Left ventricle myocardium inferior (tissue), 1 donor: ENCODE measurements around the gene DEAF1. TPM values are rescaled to one million over a fixed set of nuclear protein-coding genes. Genes with fewer than 3 reads are reported as not detected.
"Not testable (repeated sequence)": the region's sequence is repeated elsewhere in the genome, so short reads cannot be mapped to it uniquely, and the experiment has no call there.

Source experiments
- DNase-seq: peaks from one replicate; pipeline ENCODE4 v3.0.0-alpha.2; 2020
- H3K27ac ChIP-seq: fragments of 200-600 bp; replicated peaks from 2 replicates; pipeline ENCODE4 v1.8.0; 2021
- H3K27me3 ChIP-seq: fragments of 200-600 bp; 2 replicates; pipeline ENCODE4 v1.8.0; 2021; ENCODE audit warnings: low read depth
- H3K36me3 ChIP-seq: fragments of 200-600 bp; 2 replicates; pipeline ENCODE4 v1.8.0; 2021
- H3K4me1 ChIP-seq: fragments of 200-600 bp; 2 replicates; pipeline ENCODE4 v1.8.0; 2021
- H3K4me3 ChIP-seq: fragments of 200-600 bp; 2 replicates; pipeline ENCODE4 v1.8.0; 2021; ENCODE audit warnings: mild to moderate bottlenecking, moderate library complexity
- H3K9me3 ChIP-seq: fragments of 200-600 bp; replicated peaks from 2 replicates; pipeline ENCODE4 v1.8.0; 2021
- intact Hi-C: fragments of 100-400 bp; cut with micrococcal nuclease; formaldehyde crosslinking; loops from one replicate; pipeline ENCODE4 v1.11.0; 2022
- total RNA-seq: library from RNA; stranded (reverse); fragmentation: NEBNext Ultra II Directional; extraction: Animal tissue kit (Norgen Biotek cat#: 25700); gene quantifications from one replicate; pipeline ENCODE4 v1.2.1, GENCODE V29; 2021
- TF ChIP-seq, protein P1 (sequence below): fragments of 200-600 bp; IDR thresholded peaks from 2 replicates; pipeline ENCODE4 v1.8.0; 2021; ENCODE audit warnings: antibody characterized with exemption, mild to moderate bottlenecking, borderline replicate concordance
- donor health status: DM: no; HTN: yes; CAD: no; lungs with severe emphysema.

DEAF1 gene
- total RNA-seq, 1 donor from 2014 or later = 18.1 TPM

DNA sequence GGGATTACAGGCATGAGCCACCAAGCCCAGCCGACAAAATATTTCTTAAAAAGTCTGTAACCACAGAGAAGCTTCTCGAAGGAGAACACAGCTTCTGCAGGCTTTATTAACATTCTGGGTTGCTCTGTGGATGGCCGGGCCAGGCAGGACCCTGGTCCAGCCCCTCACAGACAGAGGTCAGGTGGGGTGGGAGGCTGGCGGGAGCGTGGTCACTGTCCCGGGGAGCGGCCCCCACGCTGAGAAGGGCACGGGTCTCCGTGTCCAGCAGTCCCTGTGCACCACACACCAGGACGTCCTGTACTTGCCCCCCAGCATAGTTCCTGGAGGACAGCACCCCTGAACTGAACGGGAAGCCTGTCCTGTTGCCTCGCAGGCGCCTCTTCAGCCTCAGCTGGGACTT, 38.6 kb downstream of the DEAF1 start:
- H3K27me3 ChIP-seq = no peaks in the 10 kb centered on the region
- peaks cover 54% of the 10 kb centered on the region for H3K36me3 ChIP-seq
- H3K9me3 ChIP-seq = no peaks in the 10 kb centered on the region
- H3K27ac ChIP-seq = no peak overlapping the region
- TF ChIP-seq, protein P1, sequence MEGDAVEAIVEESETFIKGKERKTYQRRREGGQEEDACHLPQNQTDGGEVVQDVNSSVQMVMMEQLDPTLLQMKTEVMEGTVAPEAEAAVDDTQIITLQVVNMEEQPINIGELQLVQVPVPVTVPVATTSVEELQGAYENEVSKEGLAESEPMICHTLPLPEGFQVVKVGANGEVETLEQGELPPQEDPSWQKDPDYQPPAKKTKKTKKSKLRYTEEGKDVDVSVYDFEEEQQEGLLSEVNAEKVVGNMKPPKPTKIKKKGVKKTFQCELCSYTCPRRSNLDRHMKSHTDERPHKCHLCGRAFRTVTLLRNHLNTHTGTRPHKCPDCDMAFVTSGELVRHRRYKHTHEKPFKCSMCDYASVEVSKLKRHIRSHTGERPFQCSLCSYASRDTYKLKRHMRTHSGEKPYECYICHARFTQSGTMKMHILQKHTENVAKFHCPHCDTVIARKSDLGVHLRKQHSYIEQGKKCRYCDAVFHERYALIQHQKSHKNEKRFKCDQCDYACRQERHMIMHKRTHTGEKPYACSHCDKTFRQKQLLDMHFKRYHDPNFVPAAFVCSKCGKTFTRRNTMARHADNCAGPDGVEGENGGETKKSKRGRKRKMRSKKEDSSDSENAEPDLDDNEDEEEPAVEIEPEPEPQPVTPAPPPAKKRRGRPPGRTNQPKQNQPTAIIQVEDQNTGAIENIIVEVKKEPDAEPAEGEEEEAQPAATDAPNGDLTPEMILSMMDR = no peak
- no peak for DNase-seq
- H3K4me3 ChIP-seq = no peak overlapping the region
- peaks cover 7% of the 10 kb centered on the region for H3K4me1 ChIP-seq
- intact Hi-C loops = no loop called here

DNA sequence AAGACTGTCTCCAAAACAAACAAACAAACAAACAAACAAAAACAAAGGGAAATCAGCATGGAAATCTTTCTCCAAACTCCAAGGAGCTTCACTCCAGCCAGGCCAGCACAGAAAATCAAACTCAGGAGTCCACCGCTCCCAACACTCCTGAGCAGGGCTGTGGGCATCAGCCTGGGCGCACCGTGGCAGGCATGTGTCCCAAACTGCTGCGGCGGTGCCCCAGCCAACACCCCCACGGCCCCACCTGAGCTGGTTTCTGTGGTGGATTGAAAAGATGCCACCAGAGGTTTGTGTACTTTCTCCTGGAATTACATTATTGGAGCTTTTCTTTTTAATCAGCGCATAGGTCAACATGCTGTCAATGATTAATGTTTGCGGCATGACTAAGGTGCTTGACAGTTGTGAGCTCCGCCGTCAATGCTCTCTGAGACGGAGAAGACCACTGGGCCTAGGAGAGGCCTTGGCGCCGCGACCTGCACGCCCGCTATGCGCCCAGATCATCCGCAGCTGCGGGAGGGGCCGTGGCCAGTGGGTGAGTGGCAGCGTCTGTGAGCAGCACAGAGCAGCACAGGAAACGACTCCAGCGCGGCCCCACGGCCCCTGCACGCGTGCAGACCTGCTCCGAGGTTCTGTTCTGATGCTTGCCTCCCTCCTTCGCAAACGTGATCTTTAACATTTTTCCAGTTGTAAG, 39.8 kb downstream of the DEAF1 start:
- H3K9me3 ChIP-seq = no peaks in the 10 kb centered on the region
- DNase-seq = no peak
- H3K4me1 ChIP-seq = no peaks in the 10 kb centered on the region
- no peak overlapping the region for H3K4me3 ChIP-seq
- H3K36me3 ChIP-seq = peaks cover 61% of the 10 kb centered on the region
- intact Hi-C loops = no loop called here
- no peak overlapping the region for H3K27ac ChIP-seq
- TF ChIP-seq, protein P1 = no peak
- no peaks in the 10 kb centered on the region for H3K27me3 ChIP-seq

DNA sequence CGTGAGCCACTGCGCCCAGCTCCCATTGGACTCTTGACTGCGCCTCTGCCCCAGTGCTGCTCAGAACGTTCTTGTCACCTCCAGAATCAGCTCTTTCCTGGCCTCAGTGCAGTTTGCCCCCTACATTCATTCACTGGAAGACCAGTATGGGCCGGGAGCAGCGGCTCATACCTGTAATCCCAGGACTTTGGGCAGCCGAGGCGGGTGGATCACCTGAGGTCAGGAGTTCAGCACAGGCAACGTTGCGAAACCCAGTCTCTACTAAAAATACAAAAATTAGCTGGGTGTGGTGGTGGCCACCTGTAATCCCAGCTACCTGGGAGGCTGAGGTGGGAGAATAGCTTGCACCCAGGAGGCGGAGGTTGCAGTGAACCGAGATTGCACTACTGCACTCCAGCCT, 40.6 kb downstream of the DEAF1 start:
- intact Hi-C loops, H3K27ac ChIP-seq, DNase-seq, H3K9me3 ChIP-seq, H3K27me3 ChIP-seq, H3K4me3 ChIP-seq, H3K4me1 ChIP-seq: not testable (repeated sequence)
- H3K36me3 ChIP-seq = peaks cover 53% of the 10 kb centered on the region

DNA sequence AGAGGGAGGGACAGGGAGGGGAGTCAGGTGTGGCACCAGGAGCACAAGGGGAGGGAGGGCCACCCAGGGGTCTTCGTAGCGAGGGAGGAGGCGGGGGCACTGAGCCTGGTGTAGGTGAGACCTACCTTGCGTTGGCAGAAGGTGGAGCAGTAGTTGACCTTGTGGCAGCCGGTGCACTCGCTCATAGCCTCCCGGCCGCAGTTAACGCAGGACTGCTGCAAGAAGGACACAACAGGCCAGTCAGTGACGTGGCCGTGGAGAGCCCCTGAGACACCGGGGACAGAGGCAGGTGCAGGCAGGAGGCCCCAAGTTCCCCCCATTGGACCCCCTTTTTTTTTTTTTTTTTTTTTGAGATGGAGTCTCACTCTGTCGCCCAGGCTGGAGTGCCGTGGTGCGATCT, 41.2 kb downstream of the DEAF1 start:
- TF ChIP-seq, protein P1 = no peak
- no peak for DNase-seq
- no peak overlapping the region for H3K27ac ChIP-seq
- H3K4me3 ChIP-seq = no peak overlapping the region
- no peaks in the 10 kb centered on the region for H3K9me3 ChIP-seq
- H3K4me1 ChIP-seq = no peaks in the 10 kb centered on the region
- H3K27me3 ChIP-seq = no peaks in the 10 kb centered on the region
- H3K36me3 ChIP-seq = peaks cover 49% of the 10 kb centered on the region
- intact Hi-C loops = no loop called here

DNA sequence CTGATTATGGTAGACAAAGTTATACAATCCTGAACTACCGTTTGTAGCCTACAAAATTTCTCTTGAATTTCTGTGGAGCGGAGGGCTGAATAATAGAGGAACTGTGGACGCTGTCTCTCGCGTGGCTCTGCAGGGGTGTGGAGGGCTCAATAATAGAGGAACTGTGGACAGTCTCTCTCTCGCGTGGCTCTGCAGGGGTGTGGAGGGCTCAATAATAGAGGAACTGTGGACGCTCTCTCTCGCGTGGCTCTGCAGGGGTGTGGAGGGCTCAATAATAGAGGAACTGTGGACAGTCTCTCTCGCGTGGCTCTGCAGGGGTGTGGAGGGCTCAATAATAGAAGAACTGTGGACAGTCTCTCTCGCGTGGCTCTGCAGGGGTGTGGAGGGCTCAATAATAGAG, 41.9 kb downstream of the DEAF1 start:
- H3K4me1 ChIP-seq, H3K4me3 ChIP-seq, DNase-seq, intact Hi-C loops, H3K27ac ChIP-seq, H3K9me3 ChIP-seq, H3K27me3 ChIP-seq: not testable (repeated sequence)
- peaks cover 47% of the 10 kb centered on the region for H3K36me3 ChIP-seq

DNA sequence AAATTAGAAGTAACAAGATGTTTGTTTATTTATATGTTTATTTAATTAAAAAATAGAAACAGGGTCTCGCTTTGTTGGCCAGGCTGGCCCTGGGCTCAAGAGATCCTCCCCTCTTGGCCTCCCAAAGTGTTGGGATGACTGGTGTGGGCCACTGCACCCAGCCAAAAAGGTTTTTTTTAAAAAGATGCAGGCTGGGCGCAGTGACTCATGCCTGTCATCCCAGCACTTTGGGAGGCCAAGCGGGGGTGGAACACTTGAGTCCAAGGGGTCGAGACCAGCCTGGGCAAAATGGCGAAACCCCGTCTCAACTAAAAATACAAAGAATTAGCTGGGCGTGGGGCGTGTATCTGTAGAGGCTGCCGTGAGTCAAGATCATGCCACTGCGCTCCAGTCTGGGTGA, 44.5 kb downstream of the DEAF1 start:
- Histone ChIP-seq H3K9me3 (no peaks in the 10 kb centered on the region), H3K4me1 (no peaks in the 10 kb centered on the region), H3K36me3 (peaks cover 49% of the 10 kb centered on the region), H3K4me3 (no peak overlapping the region), H3K27me3 (no peaks in the 10 kb centered on the region), H3K27ac (no peak overlapping the region)
- TF ChIP-seq, protein P1 = no peak
- no peak for DNase-seq
- intact Hi-C loops = no loop called here

DNA sequence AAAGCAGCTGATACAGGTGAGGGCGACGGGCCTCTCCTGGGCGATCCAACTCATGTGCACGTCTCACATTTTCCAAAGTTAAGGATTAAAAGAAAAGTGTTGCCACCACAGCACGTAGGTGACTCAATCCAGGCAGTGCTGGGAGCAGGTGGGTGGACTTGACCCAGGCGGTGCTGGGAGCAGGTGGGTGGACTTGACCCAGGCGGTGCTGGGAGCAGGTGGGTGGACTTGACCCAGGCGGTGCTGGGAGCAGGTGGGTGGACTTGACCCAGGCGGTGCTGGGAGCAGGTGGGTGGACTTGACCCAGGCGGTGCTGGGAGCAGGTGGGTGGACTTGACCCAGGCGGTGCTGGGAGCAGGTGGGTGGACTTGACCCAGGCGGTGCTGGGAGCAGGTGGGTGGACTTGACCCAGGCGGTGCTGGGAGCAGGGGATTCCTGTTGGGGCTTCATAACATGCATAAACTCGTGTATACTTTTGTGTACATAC, 47.3 kb downstream of the DEAF1 start:
- H3K27ac ChIP-seq, DNase-seq, H3K4me3 ChIP-seq, H3K9me3 ChIP-seq, H3K27me3 ChIP-seq, intact Hi-C loops, H3K4me1 ChIP-seq: not testable (repeated sequence)
- peaks cover 54% of the 10 kb centered on the region for H3K36me3 ChIP-seq
